ENCODE measurements around the gene WFS1. TPM values are rescaled to one million over a fixed set of nuclear protein-coding genes. Genes with fewer than 3 reads are reported as not detected.
A peak's percentile ranks its signal among the peaks of the same experiment; 100 is the strongest.

Gene WFS1
- total and polyA plus RNA-seq, 9 of the 15 experiments (the other 6 are each of a cell fraction or from before 2014, with no cell fraction given): 0.01 to 0.29 (median 0.03) TPM; not detected in 5

GRCh38 chr4:6233929-6234328, 35.7 kb upstream of the WFS1 start:
- TF ChIP-seq ZNF668 (CRISPR knock-in tag; IDR thresholded peaks at IDR 0.05) (no peak), NFE2 (IDR thresholded peaks at IDR 0.05; ENCODE audit: low read depth) (peak; percentile 35), ZNF445 (CRISPR knock-in tag; IDR thresholded peaks at IDR 0.05; ENCODE audit: low read depth) (no peak)
- Histone ChIP-seq H3K79me2 (ENCODE audit: control insufficient read depth, insufficient read depth, low read length) (no peaks in the 10 kb centered on the region), H3K4me3 (no peak overlapping the region), H3K9me1 (ENCODE audit: control insufficient read depth, insufficient read depth, low read length) (no peaks in the 10 kb centered on the region), H3K36me3 (ENCODE audit: control insufficient read depth, insufficient read depth, low read length) (no peaks in the 10 kb centered on the region), H4K20me1 (replicated peaks; ENCODE audit: control insufficient read depth, insufficient read depth, low read length) (no peaks in the 10 kb centered on the region), H2AFZ (ENCODE audit: low read depth, low read length) (no peak overlapping the region), H3K4me2 (ENCODE audit: insufficient read depth, low read length) (no peak overlapping the region), H3K9ac (ENCODE audit: insufficient read depth in 1 of 2, low read depth in 2 of 2, low read length in 2 of 2) (no peak overlapping the region), H3K4me1 (replicated peaks in 1 of 2; ENCODE audit: control insufficient read depth in 2 of 2, insufficient read depth in 2 of 2, low read length in 2 of 2) (no peaks in the 10 kb centered on the region; a peak in 1 of 5 replicates), H3K27me3 (ENCODE audit: control insufficient read depth in 2 of 2, insufficient read depth in 2 of 2, low read length in 2 of 2) (peaks cover 0 to 33% of the 10 kb centered on the region in 2 experiments; a peak in 3 of 5 replicates), H3K9me3 (replicated peaks; ENCODE audit: control insufficient read depth, insufficient read depth, low read depth, low read length) (no peaks in the 10 kb centered on the region), H3K27ac (ENCODE audit: extremely low read depth, low read depth, low read length) (no peak overlapping the region)
- ChIA-PET CTCF (ENCODE audit: low intra/inter-chr PET ratio) (no interaction called here), POLR2A (no interaction called here)
- DNase-seq (ENCODE audit: extremely low read depth in 1 of 4, low spot score in 3 of 4): no peak
- intact Hi-C loops (cut with micrococcal nuclease): no loop called here
- in situ Hi-C loops (cut with MboI): no loop called here
- FAIRE-seq: no peak
- WGBS (ENCODE audit: insufficient coverage, low coverage, missing lambda C conversion rate): 0% methylated on average over 6 of the region's 6 CpGs
- no TSS peak for BruUV-seq (replicated peaks)
- no peak for ATAC-seq

GRCh38 chr4:6235012-6235411, 34.6 kb upstream of the WFS1 start:
- intact Hi-C loops (cut with micrococcal nuclease) (no loop called here), in situ Hi-C loops (cut with MboI) (no loop called here)
- ChIA-PET CTCF (ENCODE audit: low intra/inter-chr PET ratio) (no interaction called here), POLR2A (interaction anchor here (0.6 kb wide), 1 partner anchor 42 kb away, joined by 3 read pairs; no protein-coding TSS in a partner anchor)
- ATAC-seq: no peak
- Histone ChIP-seq H3K9ac (ENCODE audit: insufficient read depth in 1 of 2, low read depth in 2 of 2, low read length in 2 of 2) (no peak overlapping the region), H3K27me3 (ENCODE audit: control insufficient read depth in 2 of 2, insufficient read depth in 2 of 2, low read length in 2 of 2) (peaks cover 0 to 42% of the 10 kb centered on the region in 2 experiments; a peak in 3 of 5 replicates), H3K79me2 (ENCODE audit: control insufficient read depth, insufficient read depth, low read length) (no peaks in the 10 kb centered on the region), H3K36me3 (ENCODE audit: control insufficient read depth, insufficient read depth, low read length) (no peaks in the 10 kb centered on the region), H3K4me3 (no peak overlapping the region), H2AFZ (ENCODE audit: low read depth, low read length) (no peak overlapping the region), H3K27ac (ENCODE audit: extremely low read depth, low read depth, low read length) (no peak overlapping the region), H3K9me1 (ENCODE audit: control insufficient read depth, insufficient read depth, low read length) (no peaks in the 10 kb centered on the region), H3K4me2 (ENCODE audit: insufficient read depth, low read length) (no peak overlapping the region), H3K9me3 (replicated peaks; ENCODE audit: control insufficient read depth, insufficient read depth, low read depth, low read length) (no peaks in the 10 kb centered on the region), H3K4me1 (replicated peaks in 1 of 2; ENCODE audit: control insufficient read depth in 2 of 2, insufficient read depth in 2 of 2, low read length in 2 of 2) (no peaks in the 10 kb centered on the region; a peak in 1 of 5 replicates), H4K20me1 (replicated peaks; ENCODE audit: control insufficient read depth, insufficient read depth, low read length) (no peaks in the 10 kb centered on the region)
- FAIRE-seq: no peak
- BruUV-seq (replicated peaks): no TSS peak
- WGBS (ENCODE audit: insufficient coverage, low coverage, missing lambda C conversion rate): 2% methylated on average over 7 of the region's 7 CpGs
- DNase-seq (ENCODE audit: extremely low read depth in 1 of 4, low spot score in 3 of 4): no peak
- TF ChIP-seq NCOA6 (IDR thresholded peaks at IDR 0.05): no peak
- TF ChIP-seq ZFX (CRISPR knock-in tag; IDR thresholded peaks at IDR 0.05): no peak
- TF ChIP-seq FOXP4 (CRISPR knock-in tag; IDR thresholded peaks at IDR 0.05; ENCODE audit: borderline replicate concordance): no peak
- no peak for TF ChIP-seq ZBED1 (IDR thresholded peaks at IDR 0.05)
- TF ChIP-seq ID3 (CRISPR knock-in tag; IDR thresholded peaks at IDR 0.05): no peak
- TF ChIP-seq ID3 (tag; IDR thresholded peaks at IDR 0.05): no peak
- TF ChIP-seq LEF1 (IDR thresholded peaks at IDR 0.05): no peak
- no peak for TF ChIP-seq YBX1 (IDR thresholded peaks at IDR 0.05)
- TF ChIP-seq ERF (CRISPR knock-in tag; IDR thresholded peaks at IDR 0.05): no peak
- no peak for TF ChIP-seq BRCA1 (IDR thresholded peaks at IDR 0.05)
- no peak for TF ChIP-seq BRCA1 (CRISPR knock-in tag; IDR thresholded peaks at IDR 0.05)
- TF ChIP-seq ELF4 (CRISPR knock-in tag; IDR thresholded peaks at IDR 0.05): no peak
- TF ChIP-seq ETS2 (tag; IDR thresholded peaks at IDR 0.05; ENCODE audit: borderline replicate concordance, poor library complexity, severe bottlenecking): no peak
- no peak for TF ChIP-seq CBX2 (IDR thresholded peaks at IDR 0.05; ENCODE audit: insufficient read depth, low read length, poor library complexity, severe bottlenecking)

Measured in K562 (cell line).